GM12878 (cell line): Measurements from ENCODE around the gene TMEM150B. TPM values are rescaled to one million over a fixed set of nuclear protein-coding genes. Genes with fewer than 3 reads are reported as not detected.

ENCODE experiments used
- BHLHE40 ChIP-seq, 2 experiments: fragments of 450-650 bp in 1 of 2; IDR thresholded peaks; 2 replicates each; pipeline ENCODE4 v1.6.1; 2011 to 2017; ENCODE audit warnings: low read depth in 2 of 2, borderline replicate concordance in 1 of 2, improper control_type of control experiment in 1 of 2, low read length in 1 of 2, mild to moderate bottlenecking in 1 of 2
- BRCA1 ChIP-seq: IDR thresholded peaks from 2 replicates; pipeline ENCODE4 v1.6.1; 2011; ENCODE audit warnings: low read depth, low read length, improper control_type of control experiment
- CREM ChIP-seq: IDR thresholded peaks from 2 replicates; pipeline ENCODE4 v1.6.1; 2014; ENCODE audit warnings: antibody characterized with exemption, low read depth
- GATAD2B ChIP-seq: fragments of 450-650 bp; conservative IDR thresholded peaks from 2 replicates; pipeline ENCODE4 v1.6.1; 2017; ENCODE audit warnings: low read depth, mild to moderate bottlenecking, moderate library complexity
- MEF2A ChIP-seq: IDR thresholded peaks from 2 replicates; pipeline ENCODE4 v1.6.1; 2011; ENCODE audit warnings: low read depth, mild to moderate bottlenecking, low read length, moderate library complexity; ENCODE audit not compliant: insufficient read depth
- MXI1 ChIP-seq: fragments of 150-350 bp; IDR thresholded peaks from 2 replicates; pipeline ENCODE4 v1.6.1; 2011; ENCODE audit warnings: low read depth, mild to moderate bottlenecking, inconsistent platforms, low read length, improper control_type of control experiment
- NR2C1 ChIP-seq: fragments of 450-650 bp; IDR thresholded peaks from 2 replicates; pipeline ENCODE4 v1.6.1; 2017; ENCODE audit warnings: antibody characterized with exemption, mild to moderate bottlenecking, moderate library complexity
- NR2F1 ChIP-seq: fragments of 450-650 bp; conservative IDR thresholded peaks from 2 replicates; pipeline ENCODE4 v1.6.1; 2017; ENCODE audit warnings: mild to moderate bottlenecking
- PAX5 ChIP-seq: IDR thresholded peaks from 2 replicates; pipeline ENCODE4 v1.6.1; 2011; ENCODE audit warnings: low read depth, low read length, borderline replicate concordance
- POLR2A ChIP-seq: IDR thresholded peaks from 2 replicates; pipeline ENCODE4 v1.6.1; 2011; ENCODE audit warnings: low read depth, mild to moderate bottlenecking, low read length
- TCF12 ChIP-seq: IDR thresholded peaks from 2 replicates; pipeline ENCODE4 v1.6.1; 2011; ENCODE audit warnings: low read depth, mild to moderate bottlenecking, low read length
- ZZZ3 ChIP-seq: IDR thresholded peaks from 2 replicates; pipeline ENCODE4 v1.6.1; 2011; ENCODE audit warnings: low read depth; ENCODE audit not compliant: control insufficient read depth, insufficient read length
- polyA plus RNA-seq, 11 experiments: library from polyadenylated mRNA; depleted of rRNA in 4 of 11; unstranded in 6 of 11; stranded (reverse) in 5 of 11; fragments of >200 nt; fragmentation: Nextera tagmentation in 4 of 11; fragmentation: Illumina TruSeq in 1 of 11; extraction: Ambion mirVana in 4 of 11; extraction: Trizol in 1 of 11; gene quantifications; 1 replicate in 1 of 11; 2 replicates in 10 of 11; pipeline versions ENCODE4 v1.2.1 to v1.2.3, GENCODE V29; 2011 to 2016; ENCODE audit warnings: inconsistent platforms in 2 of 11, missing spikeins in 2 of 11, low read depth in 1 of 11
- total RNA-seq, 4 experiments: library from RNA; depleted of rRNA in 3 of 4; stranded (reverse); fragments of >200 nt in 3 of 4; fragmentation: Illumina TruSeq in 1 of 4; extraction: Trizol in 1 of 4; gene quantifications; 2 replicates each; pipeline versions ENCODE4 v1.2.1 to v1.2.3, GENCODE V29; 2013 to 2021
- TF ChIP-seq, protein P1 (sequence below): fragments of 450-650 bp; IDR thresholded peaks from 2 replicates; pipeline ENCODE4 v1.6.1; 2017; ENCODE audit warnings: mild to moderate bottlenecking, moderate library complexity
- TF ChIP-seq, protein P2 (sequence below): fragments of 450-650 bp; IDR thresholded peaks from 2 replicates; pipeline ENCODE4 v1.6.1; 2016; ENCODE audit warnings: mild to moderate bottlenecking
- TF ChIP-seq, protein P3 (sequence below): IDR thresholded peaks from 2 replicates; pipeline ENCODE4 v1.6.1; 2011; ENCODE audit warnings: mild to moderate bottlenecking, low read depth, low read length, moderate library complexity; ENCODE audit not compliant: insufficient replicate concordance
- TF ChIP-seq, protein P4 (sequence below): fragments of 450-650 bp; IDR thresholded peaks from 2 replicates; pipeline ENCODE4 v1.6.1; 2018; ENCODE audit warnings: mild to moderate bottlenecking, low read depth, moderate library complexity; ENCODE audit not compliant: partially characterized antibody

The TMEM150B gene
- total and polyA plus RNA-seq, 10 of the 15 experiments (the other 5 are each of a cell fraction or from before 2014, with no cell fraction given): 0.09 to 0.23 (median 0.18) TPM; not detected in 6

DNA sequence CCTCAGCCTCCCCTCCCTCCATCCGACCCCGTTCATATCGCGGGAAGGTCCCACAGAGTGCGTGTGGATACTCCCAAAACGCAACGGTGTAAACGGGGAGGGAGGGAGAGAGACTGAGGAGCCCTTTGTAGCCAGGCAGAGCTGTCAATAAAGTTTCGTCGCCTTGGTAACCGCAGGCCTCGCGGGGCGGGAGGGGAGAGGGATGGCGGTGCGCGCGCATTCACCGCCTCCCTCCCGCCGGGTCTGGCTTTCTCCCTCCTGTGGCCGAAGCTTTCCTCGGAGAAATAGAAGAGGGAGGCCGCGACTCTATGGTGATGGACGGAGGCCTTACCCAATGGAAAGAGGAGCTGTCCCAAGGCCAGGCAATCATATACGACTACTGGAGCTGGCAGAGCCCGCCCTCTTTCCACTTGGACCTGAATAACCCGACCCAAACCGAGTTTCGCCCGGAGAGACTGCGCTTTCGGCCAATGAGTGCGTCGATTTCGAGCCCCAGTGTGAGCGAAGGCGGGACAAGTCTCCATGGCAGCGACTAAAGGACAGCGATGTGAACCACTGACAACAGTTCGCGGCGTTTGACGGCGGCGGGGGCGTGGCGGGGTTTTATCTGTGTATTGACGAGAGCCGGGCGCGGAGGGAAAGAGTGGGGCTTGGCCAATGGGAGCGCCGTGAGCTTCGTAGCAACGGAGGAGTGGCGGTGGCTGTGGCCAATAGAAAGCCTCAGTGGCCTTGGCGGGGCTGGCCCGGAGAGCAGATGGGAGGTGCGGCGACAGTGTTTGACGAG is 14.2 kb upstream of the TMEM150B start, which contains the start of gene KMT5C (continued):
- TF ChIP-seq, protein P1, sequence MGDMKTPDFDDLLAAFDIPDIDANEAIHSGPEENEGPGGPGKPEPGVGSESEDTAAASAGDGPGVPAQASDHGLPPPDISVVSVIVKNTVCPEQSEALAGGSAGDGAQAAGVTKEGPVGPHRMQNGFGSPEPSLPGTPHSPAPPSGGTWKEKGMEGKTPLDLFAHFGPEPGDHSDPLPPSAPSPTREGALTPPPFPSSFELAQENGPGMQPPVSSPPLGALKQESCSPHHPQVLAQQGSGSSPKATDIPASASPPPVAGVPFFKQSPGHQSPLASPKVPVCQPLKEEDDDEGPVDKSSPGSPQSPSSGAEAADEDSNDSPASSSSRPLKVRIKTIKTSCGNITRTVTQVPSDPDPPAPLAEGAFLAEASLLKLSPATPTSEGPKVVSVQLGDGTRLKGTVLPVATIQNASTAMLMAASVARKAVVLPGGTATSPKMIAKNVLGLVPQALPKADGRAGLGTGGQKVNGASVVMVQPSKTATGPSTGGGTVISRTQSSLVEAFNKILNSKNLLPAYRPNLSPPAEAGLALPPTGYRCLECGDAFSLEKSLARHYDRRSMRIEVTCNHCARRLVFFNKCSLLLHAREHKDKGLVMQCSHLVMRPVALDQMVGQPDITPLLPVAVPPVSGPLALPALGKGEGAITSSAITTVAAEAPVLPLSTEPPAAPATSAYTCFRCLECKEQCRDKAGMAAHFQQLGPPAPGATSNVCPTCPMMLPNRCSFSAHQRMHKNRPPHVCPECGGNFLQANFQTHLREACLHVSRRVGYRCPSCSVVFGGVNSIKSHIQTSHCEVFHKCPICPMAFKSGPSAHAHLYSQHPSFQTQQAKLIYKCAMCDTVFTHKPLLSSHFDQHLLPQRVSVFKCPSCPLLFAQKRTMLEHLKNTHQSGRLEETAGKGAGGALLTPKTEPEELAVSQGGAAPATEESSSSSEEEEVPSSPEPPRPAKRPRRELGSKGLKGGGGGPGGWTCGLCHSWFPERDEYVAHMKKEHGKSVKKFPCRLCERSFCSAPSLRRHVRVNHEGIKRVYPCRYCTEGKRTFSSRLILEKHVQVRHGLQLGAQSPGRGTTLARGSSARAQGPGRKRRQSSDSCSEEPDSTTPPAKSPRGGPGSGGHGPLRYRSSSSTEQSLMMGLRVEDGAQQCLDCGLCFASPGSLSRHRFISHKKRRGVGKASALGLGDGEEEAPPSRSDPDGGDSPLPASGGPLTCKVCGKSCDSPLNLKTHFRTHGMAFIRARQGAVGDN: no peak
- TF ChIP-seq, protein P2, sequence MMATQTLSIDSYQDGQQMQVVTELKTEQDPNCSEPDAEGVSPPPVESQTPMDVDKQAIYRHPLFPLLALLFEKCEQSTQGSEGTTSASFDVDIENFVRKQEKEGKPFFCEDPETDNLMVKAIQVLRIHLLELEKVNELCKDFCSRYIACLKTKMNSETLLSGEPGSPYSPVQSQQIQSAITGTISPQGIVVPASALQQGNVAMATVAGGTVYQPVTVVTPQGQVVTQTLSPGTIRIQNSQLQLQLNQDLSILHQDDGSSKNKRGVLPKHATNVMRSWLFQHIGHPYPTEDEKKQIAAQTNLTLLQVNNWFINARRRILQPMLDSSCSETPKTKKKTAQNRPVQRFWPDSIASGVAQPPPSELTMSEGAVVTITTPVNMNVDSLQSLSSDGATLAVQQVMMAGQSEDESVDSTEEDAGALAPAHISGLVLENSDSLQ: peak; percentile 100
- TF ChIP-seq BHLHE40 (IDR thresholded peaks at IDR 0.05; ENCODE audit: borderline replicate concordance in 1 of 2, low read depth in 2 of 2, low read length in 1 of 2) (peak in 1 of 2 experiments; percentile 37; a peak in 1 of 4 replicates), ZZZ3 (no peak), POLR2A (0 out of 2 replicates have a peak, but pooled peaks have one; percentile 13), PAX5 (peak; percentile 24; the same call in 1 of the 2 replicates), MXI1 (peak; percentile 91), TCF12 (peak; percentile 48; the same call in 1 of the 2 replicates), GATAD2B (0 out of 2 replicates have a peak, but pooled peaks have one; percentile 36), NR2F1 (0 out of 2 replicates have a peak, but pooled peaks have one; percentile 9), BRCA1 (peak; percentile 34; the same call in 1 of the 2 replicates), MEF2A (0 out of 2 replicates have a peak, but pooled peaks have one; percentile 6), CREM (peak; percentile 94), NR2C1 (no peak)
- TF ChIP-seq, protein P3, sequence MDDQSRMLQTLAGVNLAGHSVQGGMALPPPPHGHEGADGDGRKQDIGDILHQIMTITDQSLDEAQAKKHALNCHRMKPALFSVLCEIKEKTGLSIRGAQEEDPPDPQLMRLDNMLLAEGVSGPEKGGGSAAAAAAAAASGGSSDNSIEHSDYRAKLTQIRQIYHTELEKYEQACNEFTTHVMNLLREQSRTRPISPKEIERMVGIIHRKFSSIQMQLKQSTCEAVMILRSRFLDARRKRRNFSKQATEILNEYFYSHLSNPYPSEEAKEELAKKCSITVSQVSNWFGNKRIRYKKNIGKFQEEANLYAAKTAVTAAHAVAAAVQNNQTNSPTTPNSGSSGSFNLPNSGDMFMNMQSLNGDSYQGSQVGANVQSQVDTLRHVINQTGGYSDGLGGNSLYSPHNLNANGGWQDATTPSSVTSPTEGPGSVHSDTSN: peak; percentile 94
- TF ChIP-seq, protein P4, sequence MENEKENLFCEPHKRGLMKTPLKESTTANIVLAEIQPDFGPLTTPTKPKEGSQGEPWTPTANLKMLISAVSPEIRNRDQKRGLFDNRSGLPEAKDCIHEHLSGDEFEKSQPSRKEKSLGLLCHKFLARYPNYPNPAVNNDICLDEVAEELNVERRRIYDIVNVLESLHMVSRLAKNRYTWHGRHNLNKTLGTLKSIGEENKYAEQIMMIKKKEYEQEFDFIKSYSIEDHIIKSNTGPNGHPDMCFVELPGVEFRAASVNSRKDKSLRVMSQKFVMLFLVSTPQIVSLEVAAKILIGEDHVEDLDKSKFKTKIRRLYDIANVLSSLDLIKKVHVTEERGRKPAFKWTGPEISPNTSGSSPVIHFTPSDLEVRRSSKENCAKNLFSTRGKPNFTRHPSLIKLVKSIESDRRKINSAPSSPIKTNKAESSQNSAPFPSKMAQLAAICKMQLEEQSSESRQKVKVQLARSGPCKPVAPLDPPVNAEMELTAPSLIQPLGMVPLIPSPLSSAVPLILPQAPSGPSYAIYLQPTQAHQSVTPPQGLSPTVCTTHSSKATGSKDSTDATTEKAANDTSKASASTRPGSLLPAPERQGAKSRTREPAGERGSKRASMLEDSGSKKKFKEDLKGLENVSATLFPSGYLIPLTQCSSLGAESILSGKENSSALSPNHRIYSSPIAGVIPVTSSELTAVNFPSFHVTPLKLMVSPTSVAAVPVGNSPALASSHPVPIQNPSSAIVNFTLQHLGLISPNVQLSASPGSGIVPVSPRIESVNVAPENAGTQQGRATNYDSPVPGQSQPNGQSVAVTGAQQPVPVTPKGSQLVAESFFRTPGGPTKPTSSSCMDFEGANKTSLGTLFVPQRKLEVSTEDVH: peak; percentile 84
